ENCODE data around the gene RNGTT. TPM values are rescaled to one million over a fixed set of nuclear protein-coding genes. Genes with fewer than 3 reads are reported as not detected.
A peak's percentile ranks its signal among the peaks of the same experiment; 100 is the strongest.
"Not testable (repeated sequence)": the region's sequence is repeated elsewhere in the genome, so short reads cannot be mapped to it uniquely, and the experiment has no call there.

RNGTT gene
- total and polyA plus RNA-seq, 10 of the 15 experiments (the other 5 are each of a cell fraction or from before 2014, with no cell fraction given) = 7.7 to 30.4 (median 22.2) TPM

GRCh38 chr6:88983532-88983931, 20.1 kb upstream of the RNGTT start:
- H4K20me1 ChIP-seq (ENCODE audit: control insufficient read depth, insufficient read depth) = no peaks in the 10 kb centered on the region
- BruUV-seq (replicated peaks) = no TSS peak
- no peaks in the 10 kb centered on the region for H3K79me2 ChIP-seq (ENCODE audit: control insufficient read depth, insufficient read depth, low read length)
- no peak for FAIRE-seq
- TF ChIP-seq TBL1XR1 (IDR thresholded peaks at IDR 0.05; ENCODE audit: low read depth, low read length) (no peak), EZH2 (IDR thresholded peaks at IDR 0.05; ENCODE audit: borderline replicate concordance, control insufficient read depth, low read depth, low read length) (no peak), GATAD2B (conservative IDR thresholded peaks at IDR 0.05; ENCODE audit: low read depth) (no peak), RAD21 (IDR thresholded peaks at IDR 0.05; ENCODE audit: insufficient read depth, low read depth, low read length) (peak; percentile 31; the same call in 1 of the 2 replicates), CTCF (IDR thresholded peaks at IDR 0.05 in 2 of 3, conservative IDR thresholded peaks at IDR 0.05 in 1 of 3; ENCODE audit: control insufficient read depth in 2 of 3, extremely low read depth in 1 of 3, insufficient read depth in 1 of 3, low read depth in 3 of 3, low read length in 3 of 3) (peak; percentile 23 to 53 (median 38); a peak in 5 of 6 replicates)
- ATAC-seq = peak; percentile 67
- ChIA-PET POLR2A (interaction anchor here (1.1 kb wide), 1 partner anchor 11 kb away, joined by 3 read pairs; no protein-coding TSS in a partner anchor), SMC1A (ENCODE audit: uncharacterized antibody, unreplicated experiment) (interaction anchor here (0.6 to 3.9 kb wide), 21 partner anchors 8 to 1586 kb away, joined by 3 to 28 read pairs (median 5); partner anchors contain the start of gene PNRC1), CTCF (interaction anchor here (0.5 to 3.7 kb wide), 37 partner anchors 8 to 772 kb away, joined by 3 to 55 read pairs (median 4); partner anchors contain the start of genes ANKRD6, PM20D2, PNRC1 and RNGTT), RAD21 (ENCODE audit: unreplicated experiment) (interaction anchor here (0.6 to 1.8 kb wide), 14 partner anchors 11 to 389 kb away, joined by 3 to 14 read pairs (median 4); no protein-coding TSS in a partner anchor)
- DNase-seq (ENCODE audit: low read depth, low spot score) = no peak
- in situ Hi-C loops (cut with MboI) = loop anchor here (5.0 kb wide), 2 partner anchors 259 to 629 kb away; no protein-coding TSS in a partner anchor
- no peak overlapping the region for H3K27ac ChIP-seq (ENCODE audit: control insufficient read depth, insufficient read depth)
- H3K4me1 ChIP-seq (ENCODE audit: control insufficient read depth, insufficient read depth, low read length) = no peaks in the 10 kb centered on the region; the same call in 1 of the 2 replicates
- no peak overlapping the region for H3K9ac ChIP-seq (ENCODE audit: control insufficient read depth, insufficient read depth, low read length)
- no peak overlapping the region for H2AFZ ChIP-seq (ENCODE audit: control insufficient read depth, low read depth, low read length)
- no peak overlapping the region for H3K4me3 ChIP-seq
- H3K27me3 ChIP-seq (replicated peaks in 1 of 2; ENCODE audit: control insufficient read depth in 2 of 2, insufficient read depth in 2 of 2, low read length in 1 of 2) = no peaks in the 10 kb centered on the region
- WGBS (ENCODE audit: insufficient coverage, insufficient replicate concordance, low lambda C conversion rate, missing lambda C conversion rate) = 63% methylated on average over 4 of the region's 4 CpGs
- intact Hi-C loops (cut with micrococcal nuclease; ENCODE audit: unreplicated experiment) = loop anchor here (2.0 to 5.0 kb wide), 4 partner anchors 139 to 629 kb away; partner anchors contain the start of gene UBE2J1
- H3K4me2 ChIP-seq (ENCODE audit: control insufficient read depth, insufficient read depth) = no peak overlapping the region
- no peaks in the 10 kb centered on the region for H3K36me3 ChIP-seq (ENCODE audit: control insufficient read depth in 2 of 2, insufficient read depth in 2 of 2, low read length in 1 of 2)
- no peaks in the 10 kb centered on the region for H3K9me3 ChIP-seq (replicated peaks; ENCODE audit: control insufficient read depth, insufficient read depth, low read length)

DNA sequence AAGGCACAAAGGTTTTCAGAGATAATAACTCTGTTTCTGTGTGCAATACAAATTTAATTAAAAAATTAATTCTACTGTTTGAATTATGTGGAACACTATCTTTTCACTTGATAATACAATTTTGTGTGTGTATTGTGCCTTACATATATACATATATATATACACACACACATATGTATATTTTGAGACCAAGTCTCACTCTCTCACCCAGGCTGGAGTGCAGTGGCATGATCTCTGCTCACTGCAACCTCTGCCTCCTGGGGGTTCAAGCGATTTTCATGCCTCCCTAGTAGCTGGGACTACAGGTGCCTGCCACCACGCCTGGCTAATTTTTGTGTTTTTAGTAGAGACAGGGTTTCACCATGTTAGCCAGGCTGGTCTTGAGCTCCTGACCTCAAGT, 19.7 kb upstream of the RNGTT start:
- H3K4me2 ChIP-seq (ENCODE audit: control insufficient read depth, insufficient read depth); H4K20me1 ChIP-seq (ENCODE audit: control insufficient read depth, insufficient read depth); H3K27ac ChIP-seq (ENCODE audit: control insufficient read depth, insufficient read depth); H3K36me3 ChIP-seq (ENCODE audit: control insufficient read depth in 2 of 2, insufficient read depth in 2 of 2, low read length in 1 of 2); H3K9me3 ChIP-seq (replicated peaks; ENCODE audit: control insufficient read depth, insufficient read depth, low read length); BruUV-seq (replicated peaks); H3K79me2 ChIP-seq (ENCODE audit: control insufficient read depth, insufficient read depth, low read length); H3K4me3 ChIP-seq; H2AFZ ChIP-seq (ENCODE audit: control insufficient read depth, low read depth, low read length); FAIRE-seq; H3K9ac ChIP-seq (ENCODE audit: control insufficient read depth, insufficient read depth, low read length); POLR2A ChIA-PET; H3K4me1 ChIP-seq (ENCODE audit: control insufficient read depth, insufficient read depth, low read length); H3K27me3 ChIP-seq (replicated peaks in 1 of 2; ENCODE audit: control insufficient read depth in 2 of 2, insufficient read depth in 2 of 2, low read length in 1 of 2); ATAC-seq; DNase-seq (ENCODE audit: low read depth, low spot score): not testable (repeated sequence)
- 73% methylated on average over 2 of the region's 2 CpGs for WGBS (ENCODE audit: insufficient coverage, insufficient replicate concordance, low lambda C conversion rate, missing lambda C conversion rate)
- CTCF ChIA-PET = interaction anchor here (0.5 to 3.7 kb wide), 52 partner anchors 9 to 1615 kb away, joined by 3 to 55 read pairs (median 4); partner anchors contain the start of genes ANKRD6, PM20D2, PNRC1 and RNGTT
- RAD21 ChIA-PET (ENCODE audit: unreplicated experiment) = interaction anchor here (0.8 to 1.8 kb wide), 28 partner anchors 8 to 389 kb away, joined by 3 to 14 read pairs (median 4); partner anchors contain the start of gene PM20D2
- SMC1A ChIA-PET (ENCODE audit: uncharacterized antibody, unreplicated experiment) = interaction anchor here (0.8 to 3.9 kb wide), 29 partner anchors 8 to 1586 kb away, joined by 3 to 28 read pairs (median 5); partner anchors contain the start of genes PM20D2 and PNRC1
- intact Hi-C loops (cut with micrococcal nuclease; ENCODE audit: unreplicated experiment) = loop anchor here (2.0 to 5.0 kb wide), 4 partner anchors 139 to 629 kb away; partner anchors contain the start of gene UBE2J1
- in situ Hi-C loops (cut with MboI) = loop anchor here (5.0 kb wide), 2 partner anchors 259 to 629 kb away; no protein-coding TSS in a partner anchor
